GM19238 (cell line): ENCODE results near the gene MSANTD2.
A peak's percentile ranks its signal among the peaks of the same experiment; 100 is the strongest.
"Not testable (repeated sequence)": the region's sequence is repeated elsewhere in the genome, so short reads cannot be mapped to it uniquely, and the experiment has no call there.

ENCODE experiments used
- DNase-seq: peaks from one replicate; pipeline ENCODE4 v3.0.0; 2011; ENCODE audit warnings: low spot score; ENCODE audit not compliant: insufficient read length

MSANTD2 gene

DNA sequence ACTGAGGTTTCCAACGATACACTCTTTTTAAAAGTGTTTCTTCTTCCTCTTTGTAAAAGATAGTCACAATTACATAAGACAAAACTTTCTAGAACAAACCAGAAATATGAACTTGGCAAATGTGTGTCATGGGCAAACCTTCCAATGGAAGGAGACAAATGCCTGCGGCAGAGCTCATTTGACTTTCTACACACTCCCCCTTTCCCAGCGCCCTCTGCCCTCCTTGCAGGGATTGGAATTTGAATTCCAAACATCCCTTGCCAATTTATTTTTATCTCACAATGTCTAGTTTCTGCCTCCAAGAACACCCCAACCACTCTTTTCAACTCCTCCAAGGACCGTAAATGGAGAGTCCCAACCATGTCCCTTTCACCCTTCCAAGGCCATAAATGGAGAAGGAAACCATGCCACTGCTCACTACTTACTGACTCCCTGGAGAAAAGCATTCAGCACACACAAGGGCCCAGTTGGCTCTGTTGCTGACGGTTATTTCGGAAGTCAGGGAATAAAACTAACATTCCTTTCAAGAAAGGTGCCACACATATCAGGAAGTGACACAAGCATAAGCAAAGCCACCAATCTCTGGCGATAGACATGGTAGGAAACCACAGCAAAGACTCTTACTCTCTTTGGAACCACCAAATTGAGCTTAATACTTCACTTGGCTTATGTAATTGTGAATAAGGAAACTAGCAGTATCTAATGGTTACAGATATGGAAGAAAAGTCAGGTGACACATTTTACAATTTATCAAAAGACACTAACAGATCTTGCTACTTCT is 23.2 kb downstream of the MSANTD2 start:
- no peak for DNase-seq

DNA sequence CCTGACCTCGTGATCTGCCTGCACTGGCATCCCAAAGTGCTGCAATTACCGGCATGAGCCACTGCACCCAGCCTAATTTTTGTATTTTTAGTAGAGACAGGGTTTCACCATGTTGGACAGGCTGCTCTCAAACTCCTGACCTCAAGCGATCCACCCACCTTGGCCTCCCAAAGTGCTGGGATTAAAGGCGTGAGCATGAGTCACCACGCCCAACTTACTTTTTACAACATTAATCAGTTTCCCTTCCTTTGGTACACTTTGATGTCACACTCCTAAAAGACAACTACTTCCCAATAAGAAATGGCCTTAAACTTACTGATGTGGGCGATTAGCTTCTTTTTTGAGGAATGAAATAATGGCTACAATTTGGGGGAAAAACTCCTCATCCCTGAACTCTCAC is 29.2 kb downstream of the MSANTD2 start:
- not testable (repeated sequence) for DNase-seq

DNA sequence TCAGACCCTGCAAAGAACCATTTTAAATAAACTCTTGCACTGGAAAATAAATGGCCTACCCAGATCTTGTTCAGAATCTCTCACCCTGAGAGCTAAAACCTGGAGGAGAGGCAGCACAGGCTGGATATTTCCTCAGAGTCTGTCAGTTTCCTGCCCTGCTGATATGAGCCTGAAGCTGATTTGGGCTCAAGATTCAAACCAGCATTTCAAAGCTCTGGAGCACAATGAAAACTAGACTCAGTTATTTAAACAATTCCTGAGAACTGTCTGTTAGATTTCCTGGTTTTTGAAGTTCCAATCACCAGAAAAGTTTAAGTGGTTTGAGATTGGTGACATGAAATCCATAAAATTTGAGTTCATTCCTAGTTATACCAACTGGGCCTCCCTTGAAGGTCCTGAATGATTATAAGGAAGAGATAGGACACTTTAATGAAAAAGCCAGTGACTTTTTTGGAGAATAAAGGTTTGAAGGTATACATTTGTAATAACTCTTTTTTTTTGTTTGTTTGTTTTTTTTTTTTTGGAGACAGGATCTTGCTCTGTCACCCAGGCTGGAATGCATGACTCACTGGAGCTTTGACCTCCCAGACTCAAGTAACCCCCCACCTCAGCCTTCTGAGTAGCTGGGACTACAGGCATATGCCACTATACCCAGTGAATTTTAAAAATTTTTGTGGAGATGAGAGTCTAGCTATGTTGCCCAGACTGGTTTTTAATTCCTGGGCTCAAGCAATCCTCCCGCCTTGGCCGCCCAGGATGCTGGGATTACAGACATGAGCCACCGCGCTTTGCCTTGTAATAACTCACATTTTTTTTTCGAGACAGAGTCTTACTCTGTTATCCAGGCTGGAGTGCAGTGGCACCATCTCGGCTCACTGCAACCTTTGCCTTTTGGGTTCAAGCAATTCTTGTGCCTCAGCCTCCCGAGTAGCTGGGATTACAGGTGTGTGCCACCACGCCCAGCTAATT is 30.1 kb downstream of the MSANTD2 start:
- no peak for DNase-seq

DNA sequence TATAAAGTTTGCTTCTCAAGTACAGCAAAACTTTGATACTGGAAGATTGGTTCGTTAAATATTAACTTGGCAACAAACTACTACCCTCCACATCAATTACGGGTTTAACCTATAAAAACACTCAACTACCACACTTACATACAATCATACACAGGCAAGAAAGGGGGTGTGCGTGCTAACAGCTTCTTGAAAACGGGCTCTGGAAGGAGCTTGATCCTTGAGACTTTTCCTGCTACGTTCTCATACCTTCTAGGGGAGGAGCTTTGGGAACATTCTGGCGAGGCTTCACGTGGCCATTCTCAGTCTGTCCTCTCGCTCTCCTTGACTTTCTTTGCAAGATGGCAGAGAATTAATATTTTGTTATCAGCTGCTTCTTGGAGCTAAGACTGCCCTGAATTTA is 31.3 kb downstream of the MSANTD2 start:
- no peak for DNase-seq

DNA sequence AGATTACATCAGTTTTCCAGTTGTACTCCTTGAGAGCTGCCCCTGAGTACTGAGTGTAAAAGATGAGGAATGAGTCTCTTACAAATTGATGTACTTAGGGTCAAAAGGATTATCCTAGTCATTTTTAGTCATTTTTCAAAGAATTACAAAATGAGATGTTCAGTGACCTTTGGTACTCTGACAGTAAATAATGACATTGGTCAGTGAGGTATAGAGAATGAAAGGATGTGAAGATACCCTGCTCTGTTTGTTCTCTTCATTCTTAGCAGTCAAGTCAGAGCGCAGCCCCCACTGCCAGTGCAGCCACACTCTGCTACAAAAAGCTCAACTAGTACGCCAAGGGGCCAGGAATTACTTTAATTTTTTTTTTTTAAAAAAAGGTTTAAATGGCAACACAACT is 34.0 kb downstream of the MSANTD2 start:
- no peak for DNase-seq

DNA sequence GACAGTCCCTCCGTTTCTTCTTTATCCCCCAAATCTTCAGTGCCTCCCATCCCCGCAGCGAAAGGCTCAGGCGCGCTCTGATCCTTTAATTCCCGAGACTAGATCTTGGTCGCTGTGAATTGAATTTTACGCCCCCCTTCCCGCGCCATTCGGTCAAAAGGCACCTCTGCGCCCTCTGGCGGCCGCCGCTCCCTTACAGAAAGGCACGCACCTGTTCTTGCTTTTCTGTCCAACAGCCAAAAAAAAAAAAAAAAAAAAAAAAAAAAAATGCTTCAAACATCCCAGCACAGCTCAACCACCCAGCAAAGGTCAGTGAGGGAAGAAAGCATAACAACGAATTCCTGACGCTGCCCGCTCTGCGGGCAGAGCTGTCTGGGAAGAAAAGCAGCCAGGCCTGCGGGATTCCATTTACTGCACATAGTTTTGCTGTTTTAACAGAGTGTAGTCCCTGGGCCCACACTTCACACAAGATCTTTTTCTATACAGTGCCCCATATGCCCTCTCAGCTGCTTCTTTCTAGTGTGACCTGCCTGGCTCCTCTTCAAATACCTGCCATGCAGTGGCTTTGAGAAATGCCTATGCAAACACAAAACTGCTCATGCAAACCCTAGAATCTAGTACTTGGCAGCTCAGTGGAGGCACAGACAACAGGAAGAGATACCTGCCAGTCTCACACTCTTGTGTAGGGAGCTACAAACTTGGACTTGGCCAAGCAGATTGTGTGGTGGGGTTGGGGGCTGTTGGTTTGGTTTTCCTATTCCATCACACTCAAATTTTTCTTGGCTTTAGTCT is 36.9 kb downstream of the MSANTD2 start:
- no peak for DNase-seq

DNA sequence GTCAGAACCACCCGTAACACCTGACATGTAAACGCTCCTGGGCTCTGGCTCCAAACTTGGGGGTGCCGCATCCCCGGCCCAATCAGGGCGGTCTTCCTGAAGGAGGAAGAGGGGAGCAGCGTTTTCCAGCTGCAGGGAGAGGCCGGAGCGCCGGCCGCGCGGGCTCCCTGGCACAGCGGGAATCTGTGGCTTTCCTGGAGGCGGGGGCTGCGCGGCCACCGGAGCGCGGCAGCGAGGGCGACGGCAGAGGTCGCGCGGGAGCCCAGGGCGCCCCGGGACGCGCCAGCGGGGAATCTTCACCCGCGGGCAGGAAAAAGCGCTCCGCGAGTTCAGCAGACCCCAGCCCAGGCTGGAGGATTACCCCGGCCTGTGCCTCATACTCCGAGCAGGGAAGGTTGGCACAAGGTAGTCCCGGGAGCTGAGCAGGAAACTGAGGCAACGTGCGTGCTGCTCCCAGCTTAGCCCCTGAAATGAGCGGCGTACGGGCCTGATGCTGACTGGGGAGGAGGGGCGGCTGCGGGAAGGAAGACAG is 37.5 kb downstream of the MSANTD2 start:
- no peak for DNase-seq

DNA sequence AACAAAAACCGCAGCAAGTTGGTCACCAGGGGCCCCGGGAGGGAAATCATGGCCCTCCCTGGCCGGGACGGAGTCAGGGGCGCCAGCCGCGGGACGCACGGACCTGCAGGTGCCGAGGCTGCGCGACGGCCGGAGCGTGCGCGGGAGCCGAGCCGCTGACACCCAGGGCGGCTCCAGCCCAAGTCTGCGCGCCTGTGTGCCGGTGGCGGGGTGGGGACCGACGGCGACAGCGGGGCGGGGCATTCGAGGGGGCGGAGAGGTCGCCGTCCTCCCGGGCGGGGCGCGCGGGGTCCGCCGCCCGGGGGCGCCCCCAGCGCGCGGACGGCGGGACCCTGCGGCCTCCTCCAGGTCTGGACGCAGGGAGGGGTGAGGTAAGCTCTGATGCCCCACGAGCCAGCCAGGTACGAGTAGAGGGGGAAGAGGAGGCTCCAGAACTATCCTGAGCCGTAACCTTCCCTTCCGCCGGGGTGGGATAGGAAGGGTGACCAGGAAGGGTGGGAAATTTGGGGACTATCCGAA is 38.0 kb downstream of the MSANTD2 start, which contains the start of gene ESAM:
ESAM (minus strand) TSS at position 186 of the 519 bp plus-strand sequence; CDS start at position 50, 136 bp downstream.
- peak; percentile 79 for DNase-seq

DNA sequence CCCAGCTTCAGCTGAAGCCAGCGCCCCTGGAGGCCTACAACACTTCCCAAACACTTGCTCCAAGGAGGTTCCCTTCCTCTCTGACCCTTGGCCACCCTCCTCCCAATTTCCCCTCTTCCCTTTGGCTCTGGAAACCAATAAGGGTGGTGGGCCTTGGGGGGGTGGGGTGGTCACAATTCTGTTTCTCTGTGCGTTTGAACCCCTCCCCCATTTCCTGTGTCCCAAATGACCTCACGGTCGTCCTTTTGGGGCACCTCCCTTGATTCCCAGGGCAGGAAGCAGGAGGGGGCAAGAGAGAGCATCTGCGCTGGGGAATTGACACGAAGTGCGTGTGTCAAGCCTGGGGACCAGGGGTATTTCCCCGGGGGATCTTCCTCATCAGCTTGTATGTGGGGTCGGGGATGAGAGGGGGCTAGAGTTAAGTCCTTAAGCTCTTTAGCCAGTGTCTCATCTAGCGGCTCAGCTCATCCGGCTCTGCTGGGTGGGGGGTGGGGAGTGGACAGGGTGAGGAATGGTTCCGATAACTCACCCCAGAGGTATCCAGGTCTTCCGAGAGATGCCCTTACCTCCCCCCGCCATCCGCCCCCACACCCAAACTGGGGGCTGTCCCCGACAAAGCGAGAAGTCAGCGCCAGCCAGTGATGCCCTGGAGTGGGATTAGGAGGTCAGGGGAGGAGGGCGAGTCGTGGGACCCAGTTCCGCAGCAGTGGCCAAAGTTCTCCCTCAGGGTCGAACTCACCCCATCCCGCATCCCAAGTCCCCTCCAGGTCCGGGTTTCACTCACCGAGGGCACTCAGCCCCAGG is 38.7 kb downstream of the MSANTD2 start:
- DNase-seq, result no peak

DNA sequence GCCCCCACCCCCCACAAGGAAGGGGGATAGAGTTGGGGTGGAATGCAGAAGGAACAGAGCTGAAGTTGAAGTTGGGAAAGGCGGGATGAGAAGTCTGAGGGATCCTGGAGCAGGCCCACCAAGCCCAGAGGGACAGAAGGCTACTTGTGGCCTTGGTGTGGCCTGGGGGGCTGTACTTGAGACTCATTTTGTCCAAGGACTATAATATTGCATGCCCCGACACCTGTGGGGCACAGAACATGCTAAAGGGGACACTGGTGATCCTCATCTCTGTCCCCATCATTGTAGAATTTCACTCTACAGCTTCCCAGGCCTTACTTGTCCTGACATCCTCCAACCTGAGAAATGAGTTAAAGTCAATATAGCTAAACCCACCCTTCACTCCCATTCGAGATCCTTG is 39.4 kb downstream of the MSANTD2 start:
- DNase-seq, result no peak

DNA sequence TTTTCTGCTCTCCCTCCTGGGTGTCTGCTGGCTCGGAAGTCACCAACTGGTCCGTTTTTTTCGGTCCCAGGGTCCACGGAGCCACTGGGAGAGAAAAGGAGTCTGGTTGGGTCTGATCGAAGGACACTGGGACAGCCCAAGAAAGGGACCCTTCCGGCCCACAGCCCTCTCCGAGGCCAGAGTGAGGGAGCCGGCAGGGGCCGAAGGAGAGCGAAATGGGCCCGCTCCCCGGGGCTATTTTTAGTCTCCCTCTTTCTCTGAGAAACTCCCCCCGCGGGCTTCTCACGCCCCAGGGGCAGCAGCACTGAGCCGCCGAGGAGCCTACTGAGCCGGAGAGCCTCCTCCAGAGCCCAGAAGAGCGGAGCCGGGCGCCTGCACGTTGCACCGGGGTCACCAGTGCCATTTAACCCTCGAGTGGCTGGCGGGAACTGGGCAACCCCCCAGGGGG is 40.0 kb downstream of the MSANTD2 start:
- peak; percentile 67 for DNase-seq

DNA sequence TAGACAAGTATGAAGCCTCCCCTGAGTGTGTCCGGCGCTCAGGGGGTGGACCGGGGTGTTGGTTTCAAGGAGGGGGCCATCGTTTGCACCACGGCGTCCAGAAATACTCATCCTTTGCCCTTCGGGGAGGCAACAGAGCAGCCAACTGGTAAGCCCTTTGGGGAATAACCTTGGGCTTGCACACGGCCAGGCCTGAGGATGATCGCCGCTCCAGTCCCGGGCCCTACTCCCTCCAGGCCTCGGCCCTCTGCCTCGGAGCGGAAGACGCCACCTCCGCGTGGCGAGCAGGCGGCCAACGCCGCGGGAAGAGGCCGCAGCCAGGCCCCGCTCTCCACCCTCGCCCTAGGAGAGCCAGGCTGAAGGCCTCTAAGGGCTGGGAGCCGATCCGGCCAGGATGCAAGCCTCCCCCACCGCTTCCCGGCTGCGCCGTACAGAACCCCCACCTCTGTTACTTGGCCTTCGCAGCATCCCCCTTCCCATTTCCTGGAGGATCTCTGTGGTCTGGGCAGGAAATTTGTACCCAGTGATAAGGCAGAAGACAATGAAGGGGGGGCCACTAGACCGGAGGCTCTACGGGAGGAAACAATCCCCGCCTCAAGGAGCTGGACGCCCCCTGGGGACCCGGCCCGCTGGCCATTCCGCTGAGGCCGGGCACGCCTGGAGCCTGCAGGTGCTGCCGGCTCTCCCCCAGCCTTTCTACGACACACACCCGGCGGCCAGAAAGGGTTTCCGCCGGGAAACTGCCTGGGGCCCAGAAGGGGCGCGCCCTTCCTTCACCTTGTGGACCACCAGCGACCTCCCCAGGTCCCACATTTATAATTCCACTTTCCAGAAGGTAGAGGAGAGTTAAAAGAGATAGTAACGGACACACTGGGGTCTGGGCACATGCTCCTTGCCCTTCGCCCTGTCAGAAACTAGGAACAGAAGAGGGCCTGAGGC is 40.7 kb downstream of the MSANTD2 start:
- DNase-seq, result no peak

DNA sequence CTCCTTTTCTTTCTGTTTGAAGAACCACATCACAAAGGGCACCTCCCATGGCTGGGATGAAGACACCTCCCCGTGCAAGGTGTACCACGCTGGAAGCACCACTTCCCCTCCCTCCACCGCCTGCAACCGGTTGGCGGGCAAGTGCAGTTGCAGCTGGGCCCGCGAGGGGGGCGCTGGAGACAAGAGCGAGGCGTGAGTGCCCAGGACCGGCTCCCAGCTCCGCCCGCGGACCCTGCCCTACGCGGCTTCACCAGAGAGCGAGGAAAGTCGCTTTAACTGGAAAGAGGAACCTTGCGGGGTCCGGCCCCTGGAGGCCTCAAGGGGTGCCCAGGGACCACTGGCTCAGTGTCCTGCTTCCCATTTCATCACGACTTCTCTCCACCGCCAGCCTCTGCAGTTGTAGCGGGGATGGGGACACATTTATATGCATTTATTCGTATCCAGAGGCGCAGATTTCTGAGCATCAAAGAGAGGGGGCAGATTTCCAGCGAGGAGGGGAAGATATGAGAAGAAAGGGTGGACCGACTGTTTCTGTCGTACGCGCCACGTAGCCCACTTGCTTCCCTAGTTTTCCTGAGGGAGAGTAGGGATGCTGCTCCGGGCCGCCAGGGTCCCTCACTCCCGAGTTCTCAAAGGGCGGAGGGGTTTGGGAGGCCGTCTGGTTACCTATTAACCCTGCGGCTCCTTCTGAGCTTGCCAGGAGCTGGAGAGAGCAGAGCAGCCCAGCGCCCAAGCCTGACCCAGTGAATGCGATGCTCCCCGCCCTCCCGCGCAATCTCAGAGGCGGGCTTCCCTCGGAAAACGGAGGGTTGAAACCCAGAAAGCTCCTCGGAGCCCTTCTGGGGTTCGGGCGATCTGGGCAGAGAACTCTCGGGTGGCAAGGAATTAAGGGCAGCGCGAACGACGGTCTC is 41.6 kb downstream of the MSANTD2 start:
- peak; percentile 77 for DNase-seq

DNA sequence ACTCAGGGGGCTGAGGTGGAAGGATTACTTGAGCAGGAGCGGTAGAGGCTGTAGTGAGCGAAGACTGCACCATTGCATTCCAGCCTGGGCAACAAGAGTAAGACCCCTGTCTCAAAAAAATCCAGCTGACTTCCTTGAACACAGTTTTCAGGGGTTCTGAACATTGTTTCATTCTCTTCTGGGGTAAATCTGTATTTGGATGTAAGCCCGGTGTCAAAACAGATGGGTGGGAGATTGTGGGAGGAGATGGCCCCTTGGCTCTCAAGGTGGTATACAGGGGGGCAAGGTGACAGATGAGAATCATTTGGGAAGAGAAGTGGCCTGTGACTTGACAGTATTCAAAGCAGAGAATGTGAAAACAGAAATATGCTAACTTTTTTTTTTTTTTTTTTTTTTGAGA is 42.9 kb downstream of the MSANTD2 start:
- no peak for DNase-seq

DNA sequence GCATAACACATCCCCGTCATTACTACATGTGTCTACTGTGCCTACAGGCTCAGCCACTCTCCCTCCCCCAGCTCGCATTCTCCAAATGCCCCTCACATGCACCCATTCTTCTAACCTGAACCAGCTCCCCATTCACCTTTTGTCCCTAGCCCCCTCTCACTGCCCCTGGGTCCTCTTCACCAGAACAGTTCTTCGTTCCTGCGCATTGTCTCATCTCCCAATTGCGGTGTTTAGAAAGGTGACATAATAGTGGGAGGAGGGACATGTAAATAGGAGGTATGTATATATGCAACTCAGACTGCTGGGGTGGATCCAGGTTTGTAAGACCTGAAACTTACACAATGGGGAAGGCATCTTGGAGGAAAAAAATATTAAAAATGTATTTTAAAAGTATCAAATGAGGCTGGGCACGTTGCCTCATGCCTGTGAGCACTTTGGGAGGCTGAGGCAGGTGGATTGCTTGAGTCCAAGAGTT is 43.4 kb downstream of the MSANTD2 start:
- DNase-seq, result no peak

DNA sequence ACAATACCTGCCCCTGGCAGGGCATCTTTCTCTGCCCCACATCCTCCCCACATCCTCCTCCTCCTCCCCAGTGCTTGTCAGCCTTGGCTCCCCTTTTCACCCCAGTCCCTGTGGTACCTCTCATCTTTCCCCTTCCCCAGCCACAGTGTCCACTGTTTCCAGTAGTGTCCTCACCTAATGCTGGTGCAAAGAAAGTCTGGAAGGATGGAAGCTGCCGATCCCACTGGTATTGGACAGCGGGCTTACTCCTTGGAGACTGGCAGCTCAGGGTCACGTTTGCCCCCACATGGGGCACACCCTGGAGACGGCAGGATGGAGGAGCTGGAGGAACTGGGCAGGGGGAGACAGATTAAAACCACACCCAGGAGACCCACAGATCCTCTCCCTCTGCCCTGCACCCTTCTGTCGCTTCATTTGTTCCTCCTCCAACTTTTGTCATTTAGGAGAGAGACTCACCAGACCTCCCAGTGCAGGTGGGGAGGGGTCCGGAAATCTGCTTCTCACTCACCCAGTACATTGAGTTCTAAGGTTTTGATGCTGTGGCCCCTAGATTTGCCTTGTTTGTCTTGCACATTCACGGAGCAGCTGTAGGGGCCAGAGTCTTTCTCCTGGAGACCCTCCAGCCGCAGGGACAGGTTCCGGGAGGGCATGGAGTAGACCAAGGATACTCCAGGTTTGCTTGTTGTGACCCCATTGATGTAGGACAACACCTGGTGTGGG is 44.0 kb downstream of the MSANTD2 start:
- DNase-seq, result no peak

DNA sequence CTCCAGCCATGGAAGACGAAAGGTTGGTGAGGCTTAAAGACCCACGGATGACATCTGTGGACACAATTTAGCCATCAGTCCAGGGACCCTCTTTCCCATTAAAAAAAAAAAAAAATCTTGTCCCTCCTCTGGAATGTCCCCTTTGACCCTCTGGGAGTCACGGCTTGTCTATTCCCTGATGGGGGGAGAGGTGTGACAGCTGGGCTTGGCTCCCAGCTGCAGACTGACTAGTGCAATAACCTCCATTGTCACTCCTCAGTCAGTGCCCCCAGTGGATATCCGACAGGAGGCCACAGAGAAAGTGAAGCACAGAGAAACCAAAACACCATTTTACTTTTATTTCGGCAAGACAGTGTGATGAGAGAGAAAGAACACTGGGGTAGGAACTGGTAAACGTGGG is 45.5 kb downstream of the MSANTD2 start:
- DNase-seq, result no peak
